H1 (cell line): Measurements from ENCODE around the gene GRID1. TPM values are rescaled to one million over a fixed set of nuclear protein-coding genes. Genes with fewer than 3 reads are reported as not detected.

Experiments
- CHD1 ChIP-seq: IDR thresholded peaks from 2 replicates; pipeline ENCODE4 v1.6.1; 2012; ENCODE audit warnings: low read depth, low read length, improper control_type of control experiment
- JUN ChIP-seq: IDR thresholded peaks from 2 replicates; pipeline ENCODE4 v1.6.1; 2011; ENCODE audit warnings: low read depth, mild to moderate bottlenecking, improper control_type of control experiment, low read length
- KDM4A ChIP-seq: IDR thresholded peaks from one replicate; pipeline ENCODE4 v1.7.1; 2012; ENCODE audit warnings: low read depth, mild to moderate bottlenecking, moderate library complexity, low read length, inconsistent platforms; ENCODE audit not compliant: severe bottlenecking
- TCF12 ChIP-seq: IDR thresholded peaks from 2 replicates; pipeline ENCODE4 v1.6.1; 2011; ENCODE audit warnings: low read depth, mild to moderate bottlenecking, low read length
- polyA plus RNA-seq, 7 experiments: library from polyadenylated mRNA; depleted of rRNA in 3 of 7; stranded (reverse) in 5 of 7; unstranded in 2 of 7; fragments of >200 nt in 5 of 7; fragments of 200-250 nt in 2 of 7; gene quantifications; 1 replicate in 5 of 7; 2 replicates in 1 of 7; 4 replicates in 1 of 7; pipeline versions ENCODE4 v1.2.1 to v1.2.3, GENCODE V29; 2011 to 2013; ENCODE audit warnings: missing spikeins in 2 of 7, mixed read lengths in 2 of 7
- total RNA-seq: library from RNA; stranded (reverse); fragmentation: NEBNext Ultra II Directional; extraction: Animal tissue kit (Norgen Biotek cat#: 25700); gene quantifications from 2 replicates; pipeline ENCODE4 v1.2.1, GENCODE V29; 2021
- TF ChIP-seq, protein P1 (sequence below): fragments of 300-600 bp; sonication (generic); IDR thresholded peaks from 2 replicates; pipeline ENCODE4 v1.7.1; 2012; ENCODE audit warnings: low read length, moderate library complexity, mild to moderate bottlenecking, inconsistent platforms; ENCODE audit not compliant: insufficient replicate concordance

The GRID1 gene
- total and polyA plus RNA-seq, 2 of the 8 experiments (the other 6 are each of a cell fraction or from before 2014, with no cell fraction given), result 0.22 to 0.30 TPM

DNA sequence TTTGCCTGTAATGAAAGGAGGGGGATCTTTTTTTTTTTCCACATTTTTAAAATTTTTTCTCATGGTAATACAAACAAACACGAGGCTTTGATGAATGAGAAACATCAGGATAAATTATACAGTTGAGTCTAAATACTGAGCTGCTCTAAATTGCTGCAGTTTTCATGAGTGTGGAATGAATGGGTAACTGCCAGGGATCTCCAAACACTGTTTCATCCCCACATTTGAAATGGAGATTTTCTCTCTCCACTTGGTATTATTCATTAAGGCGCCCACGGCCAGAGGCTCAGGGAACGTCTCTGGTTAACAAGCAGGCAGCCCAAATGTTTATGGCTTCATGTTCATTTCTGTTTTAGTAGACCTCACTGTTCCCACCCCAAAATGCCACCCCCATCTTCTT is 717.1 kb downstream of the GRID1 start (continued):
- TF ChIP-seq JUN (no peak), KDM4A (no peak), CHD1 (no peak), TCF12 (no peak)
- TF ChIP-seq, protein P1, sequence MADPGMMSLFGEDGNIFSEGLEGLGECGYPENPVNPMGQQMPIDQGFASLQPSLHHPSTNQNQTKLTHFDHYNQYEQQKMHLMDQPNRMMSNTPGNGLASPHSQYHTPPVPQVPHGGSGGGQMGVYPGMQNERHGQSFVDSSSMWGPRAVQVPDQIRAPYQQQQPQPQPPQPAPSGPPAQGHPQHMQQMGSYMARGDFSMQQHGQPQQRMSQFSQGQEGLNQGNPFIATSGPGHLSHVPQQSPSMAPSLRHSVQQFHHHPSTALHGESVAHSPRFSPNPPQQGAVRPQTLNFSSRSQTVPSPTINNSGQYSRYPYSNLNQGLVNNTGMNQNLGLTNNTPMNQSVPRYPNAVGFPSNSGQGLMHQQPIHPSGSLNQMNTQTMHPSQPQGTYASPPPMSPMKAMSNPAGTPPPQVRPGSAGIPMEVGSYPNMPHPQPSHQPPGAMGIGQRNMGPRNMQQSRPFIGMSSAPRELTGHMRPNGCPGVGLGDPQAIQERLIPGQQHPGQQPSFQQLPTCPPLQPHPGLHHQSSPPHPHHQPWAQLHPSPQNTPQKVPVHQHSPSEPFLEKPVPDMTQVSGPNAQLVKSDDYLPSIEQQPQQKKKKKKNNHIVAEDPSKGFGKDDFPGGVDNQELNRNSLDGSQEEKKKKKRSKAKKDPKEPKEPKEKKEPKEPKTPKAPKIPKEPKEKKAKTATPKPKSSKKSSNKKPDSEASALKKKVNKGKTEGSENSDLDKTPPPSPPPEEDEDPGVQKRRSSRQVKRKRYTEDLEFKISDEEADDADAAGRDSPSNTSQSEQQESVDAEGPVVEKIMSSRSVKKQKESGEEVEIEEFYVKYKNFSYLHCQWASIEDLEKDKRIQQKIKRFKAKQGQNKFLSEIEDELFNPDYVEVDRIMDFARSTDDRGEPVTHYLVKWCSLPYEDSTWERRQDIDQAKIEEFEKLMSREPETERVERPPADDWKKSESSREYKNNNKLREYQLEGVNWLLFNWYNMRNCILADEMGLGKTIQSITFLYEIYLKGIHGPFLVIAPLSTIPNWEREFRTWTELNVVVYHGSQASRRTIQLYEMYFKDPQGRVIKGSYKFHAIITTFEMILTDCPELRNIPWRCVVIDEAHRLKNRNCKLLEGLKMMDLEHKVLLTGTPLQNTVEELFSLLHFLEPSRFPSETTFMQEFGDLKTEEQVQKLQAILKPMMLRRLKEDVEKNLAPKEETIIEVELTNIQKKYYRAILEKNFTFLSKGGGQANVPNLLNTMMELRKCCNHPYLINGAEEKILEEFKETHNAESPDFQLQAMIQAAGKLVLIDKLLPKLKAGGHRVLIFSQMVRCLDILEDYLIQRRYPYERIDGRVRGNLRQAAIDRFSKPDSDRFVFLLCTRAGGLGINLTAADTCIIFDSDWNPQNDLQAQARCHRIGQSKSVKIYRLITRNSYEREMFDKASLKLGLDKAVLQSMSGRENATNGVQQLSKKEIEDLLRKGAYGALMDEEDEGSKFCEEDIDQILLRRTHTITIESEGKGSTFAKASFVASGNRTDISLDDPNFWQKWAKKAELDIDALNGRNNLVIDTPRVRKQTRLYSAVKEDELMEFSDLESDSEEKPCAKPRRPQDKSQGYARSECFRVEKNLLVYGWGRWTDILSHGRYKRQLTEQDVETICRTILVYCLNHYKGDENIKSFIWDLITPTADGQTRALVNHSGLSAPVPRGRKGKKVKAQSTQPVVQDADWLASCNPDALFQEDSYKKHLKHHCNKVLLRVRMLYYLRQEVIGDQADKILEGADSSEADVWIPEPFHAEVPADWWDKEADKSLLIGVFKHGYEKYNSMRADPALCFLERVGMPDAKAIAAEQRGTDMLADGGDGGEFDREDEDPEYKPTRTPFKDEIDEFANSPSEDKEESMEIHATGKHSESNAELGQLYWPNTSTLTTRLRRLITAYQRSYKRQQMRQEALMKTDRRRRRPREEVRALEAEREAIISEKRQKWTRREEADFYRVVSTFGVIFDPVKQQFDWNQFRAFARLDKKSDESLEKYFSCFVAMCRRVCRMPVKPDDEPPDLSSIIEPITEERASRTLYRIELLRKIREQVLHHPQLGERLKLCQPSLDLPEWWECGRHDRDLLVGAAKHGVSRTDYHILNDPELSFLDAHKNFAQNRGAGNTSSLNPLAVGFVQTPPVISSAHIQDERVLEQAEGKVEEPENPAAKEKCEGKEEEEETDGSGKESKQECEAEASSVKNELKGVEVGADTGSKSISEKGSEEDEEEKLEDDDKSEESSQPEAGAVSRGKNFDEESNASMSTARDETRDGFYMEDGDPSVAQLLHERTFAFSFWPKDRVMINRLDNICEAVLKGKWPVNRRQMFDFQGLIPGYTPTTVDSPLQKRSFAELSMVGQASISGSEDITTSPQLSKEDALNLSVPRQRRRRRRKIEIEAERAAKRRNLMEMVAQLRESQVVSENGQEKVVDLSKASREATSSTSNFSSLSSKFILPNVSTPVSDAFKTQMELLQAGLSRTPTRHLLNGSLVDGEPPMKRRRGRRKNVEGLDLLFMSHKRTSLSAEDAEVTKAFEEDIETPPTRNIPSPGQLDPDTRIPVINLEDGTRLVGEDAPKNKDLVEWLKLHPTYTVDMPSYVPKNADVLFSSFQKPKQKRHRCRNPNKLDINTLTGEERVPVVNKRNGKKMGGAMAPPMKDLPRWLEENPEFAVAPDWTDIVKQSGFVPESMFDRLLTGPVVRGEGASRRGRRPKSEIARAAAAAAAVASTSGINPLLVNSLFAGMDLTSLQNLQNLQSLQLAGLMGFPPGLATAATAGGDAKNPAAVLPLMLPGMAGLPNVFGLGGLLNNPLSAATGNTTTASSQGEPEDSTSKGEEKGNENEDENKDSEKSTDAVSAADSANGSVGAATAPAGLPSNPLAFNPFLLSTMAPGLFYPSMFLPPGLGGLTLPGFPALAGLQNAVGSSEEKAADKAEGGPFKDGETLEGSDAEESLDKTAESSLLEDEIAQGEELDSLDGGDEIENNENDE, result no peak
